ENCODE results near the gene ELMOD3. TPM values are rescaled to one million over a fixed set of nuclear protein-coding genes. Genes with fewer than 3 reads are reported as not detected.

Gene ELMOD3
- total RNA-seq, 1 experiment from 2014 or later = 10.3 TPM

GRCh38 chr2:85387754-85388153 lies 33.2 kb downstream of the ELMOD3 start:
- no peak for DNase-seq
- Histone ChIP-seq H3K9me3 (no peaks in the 10 kb centered on the region), H3K4me1 (no peaks in the 10 kb centered on the region), H3K36me3 (ENCODE audit: control insufficient read depth, insufficient read depth, low read length) (no peaks in the 10 kb centered on the region), H3K27me3 (replicated peaks; ENCODE audit: control insufficient read depth, insufficient read depth, low read length) (no peaks in the 10 kb centered on the region), H3K4me3 (ENCODE audit: low read depth, low read length) (no peak overlapping the region)
- Mint-ChIP-seq H3K9me3 (ENCODE audit: unreplicated experiment) (no peaks in the 10 kb centered on the region), H3K27ac (ENCODE audit: unreplicated experiment) (no peak overlapping the region), H3K27me3 (ENCODE audit: insufficient read depth, unreplicated experiment) (no peaks in the 10 kb centered on the region), H3K4me3 (ENCODE audit: unreplicated experiment) (no peak overlapping the region), H3K36me3 (ENCODE audit: insufficient read depth, unreplicated experiment) (peaks cover 8% of the 10 kb centered on the region), H3K4me1 (ENCODE audit: low read depth, unreplicated experiment) (no peaks in the 10 kb centered on the region)
- intact Hi-C loops (cut with micrococcal nuclease; ENCODE audit: unreplicated experiment) = no loop called here
- ChIA-PET CTCF (no interaction called here), POLR2A (no interaction called here)
- BruUV-seq (replicated peaks) = no TSS peak
- no peak for TF ChIP-seq CTCF (IDR thresholded peaks at IDR 0.05; ENCODE audit: insufficient read depth in 1 of 2, low read depth in 1 of 2, low read length in 1 of 2, severe bottlenecking in 1 of 2, unreplicated experiment in 1 of 2)

DNA sequence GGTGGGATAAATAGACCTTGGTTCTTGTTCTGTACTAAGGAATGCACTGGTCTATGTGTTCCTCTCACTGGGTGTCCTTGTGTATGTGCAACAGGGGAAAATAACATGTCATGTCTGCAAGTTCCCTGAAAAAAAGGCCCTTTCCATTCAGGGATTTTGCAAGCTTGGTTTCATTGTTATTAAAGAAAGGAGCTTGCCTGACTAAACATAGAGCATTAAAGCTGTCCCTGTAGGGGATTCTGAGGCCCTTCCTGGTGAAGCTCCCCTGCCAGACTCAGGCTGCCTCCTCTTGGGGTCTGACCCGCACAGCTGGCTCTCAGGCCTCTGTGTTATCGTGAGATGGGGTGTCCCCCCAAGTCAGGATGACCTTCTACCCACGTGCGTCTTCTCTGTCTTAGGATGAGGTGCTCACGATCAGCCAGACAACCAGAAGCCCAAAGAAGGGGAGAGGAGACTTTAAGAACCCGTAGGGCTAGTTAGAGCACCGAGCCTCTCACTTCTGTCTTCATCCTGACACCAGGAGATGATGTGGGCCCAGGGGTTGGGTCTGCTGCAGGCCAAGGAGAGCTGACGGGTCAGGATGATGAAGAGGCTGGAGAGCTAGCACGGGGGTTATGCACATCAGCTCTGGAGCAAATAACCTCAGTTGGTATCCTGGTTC lies 34.4 kb downstream of the ELMOD3 start:
- CTCF ChIA-PET = interaction anchor here (0.9 kb wide), 1 partner anchor 22 kb away, joined by 3 read pairs; no protein-coding TSS in a partner anchor
- intact Hi-C loops (cut with micrococcal nuclease; ENCODE audit: unreplicated experiment) = no loop called here
- Mint-ChIP-seq H3K36me3 (ENCODE audit: insufficient read depth, unreplicated experiment) (peaks cover 8% of the 10 kb centered on the region), H3K4me3 (ENCODE audit: unreplicated experiment) (no peak overlapping the region), H3K27me3 (ENCODE audit: insufficient read depth, unreplicated experiment) (no peaks in the 10 kb centered on the region), H3K4me1 (ENCODE audit: low read depth, unreplicated experiment) (no peaks in the 10 kb centered on the region), H3K9me3 (ENCODE audit: unreplicated experiment) (no peaks in the 10 kb centered on the region), H3K27ac (ENCODE audit: unreplicated experiment) (no peak overlapping the region)
- Histone ChIP-seq H3K4me3 (ENCODE audit: low read depth, low read length) (no peak overlapping the region), H3K36me3 (ENCODE audit: control insufficient read depth, insufficient read depth, low read length) (no peaks in the 10 kb centered on the region), H3K9me3 (no peaks in the 10 kb centered on the region), H3K4me1 (no peaks in the 10 kb centered on the region), H3K27me3 (replicated peaks; ENCODE audit: control insufficient read depth, insufficient read depth, low read length) (no peaks in the 10 kb centered on the region)
- DNase-seq = peak in 1 of 2 experiments; percentile 16
- no TSS peak for BruUV-seq (replicated peaks)
- POLR2A ChIA-PET = no interaction called here
- TF ChIP-seq CTCF (IDR thresholded peaks at IDR 0.05; ENCODE audit: insufficient read depth in 1 of 2, low read depth in 1 of 2, low read length in 1 of 2, severe bottlenecking in 1 of 2, unreplicated experiment in 1 of 2) = no peak

DNA sequence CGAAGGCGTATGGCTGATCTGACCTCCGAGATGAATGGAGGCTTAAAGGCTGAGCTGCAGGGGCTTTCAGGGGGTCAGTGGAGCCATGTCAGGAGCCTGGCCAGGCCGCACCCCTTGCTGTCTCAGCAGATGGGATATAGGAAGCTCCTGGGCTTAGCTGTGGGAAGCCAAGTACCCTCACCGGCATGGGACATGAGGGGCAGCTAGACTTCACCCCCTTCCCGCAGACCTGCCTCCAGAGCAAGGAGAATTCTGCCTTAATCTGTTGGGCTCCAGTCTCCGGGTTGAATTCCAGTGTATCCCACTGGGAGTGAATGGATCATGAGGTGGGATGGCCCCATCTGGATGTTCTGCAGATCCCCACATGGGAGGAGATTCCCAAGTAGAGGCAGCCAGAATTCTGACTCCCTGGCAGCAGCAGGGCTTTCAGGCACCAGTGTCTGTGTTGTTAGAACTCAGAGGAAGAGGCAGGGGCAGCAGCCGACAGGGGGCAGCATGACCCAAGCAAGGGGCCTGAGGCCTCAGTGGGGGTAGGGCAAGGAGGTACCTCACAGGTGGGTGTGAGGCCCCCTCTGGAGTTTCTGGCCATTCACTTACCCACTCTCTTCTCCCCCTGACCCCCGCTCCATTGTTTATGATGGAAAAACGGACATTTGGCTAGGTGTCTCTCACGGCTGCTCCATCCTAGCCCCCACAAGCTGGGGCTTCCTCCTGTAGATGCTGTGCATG lies 36.5 kb downstream of the ELMOD3 start:
- H3K4me1 ChIP-seq = no peaks in the 10 kb centered on the region
- intact Hi-C loops (cut with micrococcal nuclease; ENCODE audit: unreplicated experiment) = no loop called here
- POLR2A ChIA-PET = no interaction called here
- Mint-ChIP-seq H3K36me3 (ENCODE audit: insufficient read depth, unreplicated experiment) (peaks cover under 1% of the 10 kb centered on the region), H3K9me3 (ENCODE audit: unreplicated experiment) (no peaks in the 10 kb centered on the region), H3K4me1 (ENCODE audit: low read depth, unreplicated experiment) (no peaks in the 10 kb centered on the region), H3K27me3 (ENCODE audit: insufficient read depth, unreplicated experiment) (no peaks in the 10 kb centered on the region), H3K27ac (ENCODE audit: unreplicated experiment) (no peak overlapping the region), H3K4me3 (ENCODE audit: unreplicated experiment) (no peak overlapping the region)
- H3K4me3 ChIP-seq (ENCODE audit: low read depth, low read length) = no peak overlapping the region
- no peaks in the 10 kb centered on the region for H3K9me3 ChIP-seq
- DNase-seq = peak; percentile 39 to 48
- no peaks in the 10 kb centered on the region for H3K36me3 ChIP-seq (ENCODE audit: control insufficient read depth, insufficient read depth, low read length)
- H3K27me3 ChIP-seq (replicated peaks; ENCODE audit: control insufficient read depth, insufficient read depth, low read length) = no peaks in the 10 kb centered on the region
- no TSS peak for BruUV-seq (replicated peaks)
- CTCF ChIA-PET = no interaction called here
- TF ChIP-seq CTCF (IDR thresholded peaks at IDR 0.05; ENCODE audit: insufficient read depth in 1 of 2, low read depth in 1 of 2, low read length in 1 of 2, severe bottlenecking in 1 of 2, unreplicated experiment in 1 of 2) = peak in 1 of 2 experiments; percentile 55

Data from Caco-2 (cell line).